HL-60 (cell line): Measurements from ENCODE around the gene CDH15.

Experiments used
- DNase-seq, 2 experiments: peaks; one replicate each; pipeline ENCODE4 v3.0.0-alpha.2; 2010 to 2020; ENCODE audit warnings: low read depth in 1 of 2, low spot score in 1 of 2
- H3K27ac ChIP-seq: fragments of 250-450 bp; sonication (Bioruptor Pico); replicated peaks from 2 replicates; pipeline ENCODE4 v1.5.1; 2020; ENCODE audit warnings: mild to moderate bottlenecking, moderate library complexity
- H3K27me3 ChIP-seq: fragments of 250-450 bp; sonication (Bioruptor Pico); 2 replicates; pipeline ENCODE4 v1.5.1; 2021; ENCODE audit warnings: mild to moderate bottlenecking, moderate library complexity; ENCODE audit not compliant: insufficient read depth, poor library complexity, severe bottlenecking
- H3K4me3 ChIP-seq: replicated peaks from 2 replicates; pipeline ENCODE4 v1.5.1; 2011; ENCODE audit warnings: mild to moderate bottlenecking, control low read depth, low read length; ENCODE audit not compliant: insufficient read depth
- CTCF ChIP-seq: IDR thresholded peaks from one replicate; pipeline ENCODE4 v1.5.1; 2011; ENCODE audit warnings: low read length, control low read depth, inconsistent platforms; ENCODE audit not compliant: insufficient read depth
- GABPA ChIP-seq: IDR thresholded peaks from 2 replicates; pipeline ENCODE4 v1.6.1; 2012; ENCODE audit warnings: low read depth
- POLR2AphosphoS5 ChIP-seq: IDR thresholded peaks from 2 replicates; pipeline ENCODE4 v1.6.1; 2012; ENCODE audit warnings: low read depth
- REST ChIP-seq: IDR thresholded peaks from 2 replicates; pipeline ENCODE4 v1.6.1; 2012; ENCODE audit warnings: low read depth; ENCODE audit not compliant: insufficient replicate concordance
- SPI1 ChIP-seq: IDR thresholded peaks from 2 replicates; pipeline ENCODE4 v1.6.1; 2012; ENCODE audit warnings: low read depth, mild to moderate bottlenecking, borderline replicate concordance

The CDH15 gene

GRCh38 chr16:89133457-89134127 is 38.0 kb upstream of the CDH15 start:
- no peaks in the 10 kb centered on the region for H3K27me3 ChIP-seq
- no peak for TF ChIP-seq REST
- no peak for TF ChIP-seq CTCF
- TF ChIP-seq GABPA: no peak
- no peak for TF ChIP-seq SPI1
- TF ChIP-seq POLR2AphosphoS5: no peak
- DNase-seq: no peak
- H3K4me3 ChIP-seq: no peak overlapping the region
- no peak overlapping the region for H3K27ac ChIP-seq

GRCh38 chr16:89134269-89134668 is 37.3 kb upstream of the CDH15 start:
- Histone ChIP-seq H3K4me3 (no peak overlapping the region), H3K27me3 (no peaks in the 10 kb centered on the region), H3K27ac (no peak overlapping the region)
- DNase-seq: no peak
- TF ChIP-seq POLR2AphosphoS5: no peak
- no peak for TF ChIP-seq SPI1
- TF ChIP-seq REST: no peak
- TF ChIP-seq CTCF: no peak
- no peak for TF ChIP-seq GABPA

- DNase-seq: no peak
- Histone ChIP-seq H3K27me3 (no peaks in the 10 kb centered on the region), H3K27ac (no peak overlapping the region), H3K4me3 (no peak overlapping the region)
- no peak for TF ChIP-seq CTCF
- TF ChIP-seq SPI1: no peak
- TF ChIP-seq POLR2AphosphoS5: no peak
- no peak for TF ChIP-seq GABPA
- TF ChIP-seq REST: no peak
Observed at GRCh38 chr16:89135166-89135565, 36.4 kb upstream of the CDH15 start.
